ENCODE measurements around the gene EDN2.

DNA sequence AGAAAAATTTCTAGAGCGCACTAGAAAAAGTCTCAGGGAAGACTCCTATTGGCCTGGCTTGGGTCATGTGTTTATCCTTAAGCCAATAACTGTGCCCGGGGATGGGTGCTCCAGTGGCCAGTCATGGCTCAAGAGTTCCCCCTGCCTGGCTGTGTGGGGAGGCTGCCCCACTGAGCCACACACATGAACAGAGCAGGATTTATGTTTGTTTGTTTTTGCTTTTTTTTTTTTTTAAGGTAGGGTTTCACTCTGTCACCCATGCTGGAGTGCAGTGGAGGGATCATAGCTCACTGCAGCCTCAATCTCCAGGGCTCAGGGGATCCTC, 21.8 kb downstream of the EDN2 start:
- TF ChIP-seq ZNF423 (tag by site-specific recombination; IDR thresholded peaks at IDR 0.05) = no peak
- no peak for TF ChIP-seq ZNF239 (tag by site-specific recombination; IDR thresholded peaks at IDR 0.05)
- peak; percentile 27 for TF ChIP-seq SETDB1 (IDR thresholded peaks at IDR 0.05; ENCODE audit: insufficient read length, low read length)

All from HEK293 (cell line).